Diencephalon (tissue), 1 donor: ENCODE data around the gene FAM177A1. TPM values are rescaled to one million over a fixed set of nuclear protein-coding genes. Genes with fewer than 3 reads are reported as not detected.

Experiments
- total RNA-seq: library from RNA; depleted of rRNA; stranded (reverse); fragments of >200 nt; gene quantifications from one replicate; pipeline ENCODE4 v1.2.3, GENCODE V29; 2014

Gene FAM177A1
- 53.7 TPM for total RNA-seq

GRCh38 chr14:35046048-35046750, at the start of gene FAM177A1:
FAM177A1 (plus strand) TSS chr14:35046272; CDS start chr14:35046464, 192 bp downstream.

GRCh38 chr14:35121887-35122695, 76.0 kb downstream of the FAM177A1 start, which contains the start of the genes PPP2R3C and PRORP:
PPP2R3C (minus strand) TSS chr14:35121990; CDS start chr14:35121959, 31 bp downstream.
PRORP (plus strand) TSS chr14:35122552; CDS start chr14:35123246, 694 bp downstream.

Other genes starting within 250 kb of the FAM177A1 start
- 24.0 TPM for gene BAZ1A, start 170.9 kb upstream of the FAM177A1 start, total RNA-seq
- gene SRP54, start 63.3 kb upstream of the FAM177A1 start, total RNA-seq = 75.7 TPM
- gene PPP2R3C, start 75.7 kb downstream of the FAM177A1 start, total RNA-seq = 58.8 TPM
- gene PRORP, start 76.3 kb downstream of the FAM177A1 start, total RNA-seq = 21.7 TPM
- gene PSMA6, start 246.1 kb downstream of the FAM177A1 start, total RNA-seq = 163 TPM